ENCODE measurements around the gene UBE2D2.

UBE2D2 gene

DNA sequence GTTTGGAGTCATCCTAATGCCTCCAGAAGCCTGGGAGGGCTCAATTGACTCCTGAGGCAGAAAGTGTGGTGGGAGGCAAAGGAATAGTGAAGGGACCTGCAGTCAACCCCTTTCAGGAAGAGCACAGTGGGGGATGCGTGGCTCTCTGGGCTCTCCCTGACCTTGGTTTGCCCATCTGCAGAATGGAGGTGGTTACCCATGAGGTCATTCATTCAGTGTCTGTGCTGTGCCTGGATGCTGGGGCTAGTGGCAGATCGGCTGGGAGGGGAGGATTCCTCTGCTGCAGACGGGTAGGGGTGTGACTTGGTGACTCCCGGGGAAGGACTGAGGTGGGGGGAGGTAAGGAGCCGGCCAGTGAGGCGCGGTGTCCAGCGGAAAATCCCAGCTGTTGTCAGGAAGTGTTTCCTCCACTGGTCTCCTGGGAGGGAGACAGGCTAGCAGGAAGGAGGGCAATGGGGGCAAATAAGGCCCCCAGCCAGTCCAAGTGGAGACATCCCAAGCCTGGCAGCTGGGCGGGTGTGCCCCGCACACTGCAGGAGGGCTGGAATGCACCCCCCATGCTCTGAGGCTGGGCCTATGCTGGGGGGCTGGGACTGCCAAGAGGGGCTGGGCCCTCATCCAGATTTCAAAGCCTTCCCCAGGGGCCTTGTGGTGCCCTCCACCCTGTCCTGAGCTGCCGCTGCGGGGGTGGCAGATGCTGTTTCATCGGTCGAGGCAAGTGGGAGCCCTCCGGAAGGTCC, 98.0 kb downstream of the UBE2D2 start:
- Histone ChIP-seq H3K9ac (ENCODE audit: low read depth, low read length) (no peak overlapping the region), H3K9me3 (ENCODE audit: control insufficient read depth, insufficient read depth, low read length) (no peaks in the 10 kb centered on the region), H3K4me1 (ENCODE audit: insufficient read depth, low read length) (peaks cover 52% of the 10 kb centered on the region), H3K36me3 (ENCODE audit: insufficient read depth, low read length) (no peaks in the 10 kb centered on the region; the same call in 1 of the 2 replicates)

DNA sequence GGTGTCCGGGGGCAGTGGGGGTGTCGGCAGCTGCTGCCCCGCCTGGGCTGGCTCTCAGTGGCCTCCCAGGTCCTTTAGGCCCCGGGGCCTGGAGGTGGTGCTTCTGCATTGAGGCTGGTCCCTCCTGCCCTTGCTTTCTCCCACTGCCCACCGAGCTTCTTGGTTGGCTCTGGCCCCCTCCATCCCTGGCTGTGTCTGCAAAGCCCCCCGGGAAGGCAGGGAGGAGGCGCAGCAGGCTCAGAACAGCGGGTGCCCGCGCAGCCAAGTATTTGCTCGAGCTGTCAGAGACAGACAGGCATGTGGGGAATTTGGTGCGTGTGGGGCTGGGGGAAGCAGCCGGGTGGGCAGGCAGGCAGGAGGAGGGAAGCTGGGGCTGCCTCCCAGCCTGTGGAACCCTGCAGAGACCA, 98.6 kb downstream of the UBE2D2 start:
- Histone ChIP-seq H3K4me1 (ENCODE audit: insufficient read depth, low read length) (peaks cover 50% of the 10 kb centered on the region; the same call in 1 of the 2 replicates), H3K9ac (ENCODE audit: low read depth, low read length) (no peak overlapping the region), H3K9me3 (ENCODE audit: control insufficient read depth, insufficient read depth, low read length) (no peaks in the 10 kb centered on the region)

DNA sequence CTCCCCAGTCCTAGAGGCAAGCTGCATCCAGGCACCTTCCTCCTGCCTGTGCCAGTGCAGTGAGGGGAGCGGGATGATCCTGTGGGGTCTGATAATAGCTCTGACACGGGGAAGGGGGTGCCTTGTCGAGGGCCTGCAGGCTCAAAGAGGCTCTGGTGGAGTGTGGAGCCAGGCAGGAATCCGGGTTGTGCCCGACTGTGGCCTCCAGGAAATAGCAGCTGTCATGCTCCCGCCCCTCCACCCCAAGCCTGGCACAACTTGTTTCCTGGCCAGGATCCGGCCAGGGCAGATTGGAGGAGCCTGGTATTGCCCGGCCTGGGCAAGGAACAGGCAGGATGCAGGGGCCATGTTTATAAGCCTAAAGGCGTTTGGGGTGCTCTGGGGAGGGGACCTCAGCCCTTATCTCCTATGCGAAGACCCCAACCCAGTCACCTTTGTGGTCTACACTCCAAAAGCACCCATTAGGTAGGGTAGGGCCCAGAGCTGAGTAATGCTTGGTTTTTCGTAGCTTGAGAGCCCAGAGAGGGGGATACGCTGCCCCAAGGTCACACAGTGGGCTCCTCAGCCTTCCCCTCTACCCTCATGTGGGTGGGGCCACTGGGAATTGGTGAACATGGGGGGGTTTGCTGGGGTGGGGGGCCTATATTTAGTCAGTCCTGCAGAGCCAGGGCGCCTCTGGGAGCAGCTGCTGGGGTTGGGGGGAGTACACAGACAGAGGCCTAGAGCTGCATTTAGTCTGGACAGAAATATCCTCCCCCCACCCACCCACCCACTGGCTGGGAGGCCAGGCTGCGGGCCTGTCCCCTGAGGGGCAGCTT, 99.2 kb downstream of the UBE2D2 start:
- H3K9me3 ChIP-seq (ENCODE audit: control insufficient read depth, insufficient read depth, low read length): no peaks in the 10 kb centered on the region
- H3K9ac ChIP-seq (ENCODE audit: low read depth, low read length): no peak overlapping the region
- H3K4me1 ChIP-seq (ENCODE audit: insufficient read depth, low read length): peaks cover 49% of the 10 kb centered on the region; the same call in 1 of the 2 replicates
- H3K36me3 ChIP-seq (ENCODE audit: insufficient read depth, low read length): no peaks in the 10 kb centered on the region; the same call in 1 of the 2 replicates

More for the DNA sequence above, 98.6 kb downstream of the UBE2D2 start:
- no peaks in the 10 kb centered on the region; the same call in 1 of the 2 replicates for H3K36me3 ChIP-seq (ENCODE audit: insufficient read depth, low read length)

DNA sequence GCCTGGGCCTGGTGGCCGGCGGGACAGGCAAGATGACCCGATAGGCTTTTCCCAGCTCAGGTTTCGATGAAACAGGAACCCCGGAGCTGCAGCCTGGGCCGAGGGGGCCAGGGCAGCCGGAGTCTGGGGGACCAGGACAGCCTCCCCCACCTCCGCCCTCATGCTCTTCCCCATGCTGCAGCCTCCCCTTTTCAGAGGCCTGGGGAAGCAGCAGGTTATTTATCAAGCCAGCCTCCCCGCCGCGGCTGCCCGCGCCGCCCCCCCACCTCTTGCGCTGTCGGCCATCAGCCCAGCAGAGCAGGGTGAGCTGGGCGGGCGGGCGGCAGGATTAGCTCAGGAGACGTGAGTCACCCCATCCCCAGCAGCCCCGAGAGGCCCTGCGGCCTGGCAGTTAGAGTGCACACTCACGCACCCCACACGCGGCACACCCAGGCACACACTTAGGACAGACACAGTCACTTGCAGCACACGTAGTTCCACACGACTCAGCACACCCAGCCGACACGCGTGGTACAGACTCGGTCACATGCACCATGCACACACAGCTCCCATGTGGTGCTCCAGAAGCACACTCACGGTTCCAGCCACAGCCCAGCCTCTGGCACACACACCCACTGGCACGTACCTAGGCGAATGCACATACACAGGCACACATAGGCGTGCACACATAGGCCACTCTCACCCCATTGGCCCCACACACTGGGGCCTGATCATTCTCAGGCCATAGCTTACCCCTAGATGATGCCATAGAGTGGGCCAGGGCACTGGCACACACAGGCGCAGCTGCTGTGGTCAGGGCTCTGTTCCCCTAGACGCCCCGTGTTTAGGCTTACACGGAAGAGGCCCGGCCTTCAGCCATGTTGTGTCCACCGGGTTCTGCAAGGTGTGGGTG, 100.0 kb downstream of the UBE2D2 start:
- no peak overlapping the region for H3K9ac ChIP-seq (ENCODE audit: low read depth, low read length)
- H3K36me3 ChIP-seq (ENCODE audit: insufficient read depth, low read length): no peaks in the 10 kb centered on the region; the same call in 1 of the 2 replicates
- H3K4me1 ChIP-seq (ENCODE audit: insufficient read depth, low read length): peaks cover 43% of the 10 kb centered on the region; the same call in 1 of the 2 replicates
- no peaks in the 10 kb centered on the region for H3K9me3 ChIP-seq (ENCODE audit: control insufficient read depth, insufficient read depth, low read length)

DNA sequence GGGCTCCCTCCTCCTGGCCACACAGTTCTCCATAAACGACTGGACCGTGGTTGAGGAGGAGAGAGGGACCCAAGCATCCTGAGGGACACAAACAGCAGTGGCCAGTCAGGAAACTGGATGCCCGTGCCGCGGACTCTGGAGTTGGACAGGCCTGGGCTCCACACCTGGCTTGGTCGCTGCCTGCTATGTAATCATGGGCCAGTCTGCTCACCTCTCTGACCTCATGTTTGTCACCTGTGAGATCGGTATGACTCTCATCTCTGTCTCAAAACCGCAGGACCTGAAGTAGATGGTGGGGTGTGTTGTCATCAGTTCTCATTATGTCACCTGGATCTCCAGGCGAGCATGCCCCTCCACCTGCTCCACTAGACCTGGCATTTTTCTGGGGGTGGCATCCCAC, 101.5 kb downstream of the UBE2D2 start:
- Histone ChIP-seq H3K36me3 (ENCODE audit: insufficient read depth, low read length) (no peaks in the 10 kb centered on the region; the same call in 1 of the 2 replicates), H3K9me3 (ENCODE audit: control insufficient read depth, insufficient read depth, low read length) (no peaks in the 10 kb centered on the region), H3K9ac (ENCODE audit: low read depth, low read length) (no peak overlapping the region), H3K4me1 (ENCODE audit: insufficient read depth, low read length) (peaks cover 46% of the 10 kb centered on the region)

DNA sequence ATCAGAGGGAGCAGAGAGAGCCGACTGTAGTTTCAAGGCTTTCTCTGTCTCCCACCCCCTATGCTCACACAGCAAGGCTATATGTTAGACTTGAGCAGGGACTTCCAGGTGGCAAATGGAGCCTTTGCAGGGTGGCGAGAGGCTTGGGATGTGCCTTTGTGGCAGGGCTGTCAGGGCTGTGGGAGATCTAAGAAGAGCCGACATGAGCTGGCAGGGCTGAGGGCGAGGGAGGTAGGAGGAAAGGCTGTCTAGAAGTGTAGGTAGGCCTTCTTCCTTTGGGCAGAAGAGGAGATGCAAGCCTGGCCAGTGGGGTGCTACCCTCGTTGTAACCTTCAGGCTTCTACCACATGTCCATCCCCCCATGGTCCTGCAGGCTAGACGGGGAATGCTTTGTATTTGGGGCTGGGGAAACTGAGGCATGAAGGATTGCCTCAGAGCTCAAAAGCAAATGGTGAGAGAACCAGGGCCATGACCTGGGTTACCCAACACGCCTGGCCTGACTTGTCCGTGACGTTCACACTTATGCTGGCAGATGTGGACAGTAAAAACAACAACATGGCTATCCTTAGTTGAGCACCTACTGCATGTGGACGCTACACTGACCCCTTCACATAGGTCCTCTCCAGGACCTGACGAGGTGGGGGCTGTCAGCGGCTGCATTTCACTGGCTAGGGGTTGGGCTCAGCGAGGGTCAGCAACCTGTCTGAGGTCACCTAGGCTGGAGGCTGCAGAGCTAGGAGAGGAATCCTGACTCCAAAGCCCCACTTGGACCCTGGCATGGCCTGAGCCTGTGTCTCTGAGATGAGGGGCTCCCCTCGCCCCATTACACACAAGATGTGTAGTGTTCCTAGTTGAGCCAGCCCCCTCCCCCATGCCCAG, 102.3 kb downstream of the UBE2D2 start:
- H3K9me3 ChIP-seq (ENCODE audit: control insufficient read depth, insufficient read depth, low read length): no peaks in the 10 kb centered on the region
- peaks cover 44% of the 10 kb centered on the region for H3K4me1 ChIP-seq (ENCODE audit: insufficient read depth, low read length)
- no peaks in the 10 kb centered on the region; the same call in 1 of the 2 replicates for H3K36me3 ChIP-seq (ENCODE audit: insufficient read depth, low read length)
- H3K9ac ChIP-seq (ENCODE audit: low read depth, low read length): no peak overlapping the region

DNA sequence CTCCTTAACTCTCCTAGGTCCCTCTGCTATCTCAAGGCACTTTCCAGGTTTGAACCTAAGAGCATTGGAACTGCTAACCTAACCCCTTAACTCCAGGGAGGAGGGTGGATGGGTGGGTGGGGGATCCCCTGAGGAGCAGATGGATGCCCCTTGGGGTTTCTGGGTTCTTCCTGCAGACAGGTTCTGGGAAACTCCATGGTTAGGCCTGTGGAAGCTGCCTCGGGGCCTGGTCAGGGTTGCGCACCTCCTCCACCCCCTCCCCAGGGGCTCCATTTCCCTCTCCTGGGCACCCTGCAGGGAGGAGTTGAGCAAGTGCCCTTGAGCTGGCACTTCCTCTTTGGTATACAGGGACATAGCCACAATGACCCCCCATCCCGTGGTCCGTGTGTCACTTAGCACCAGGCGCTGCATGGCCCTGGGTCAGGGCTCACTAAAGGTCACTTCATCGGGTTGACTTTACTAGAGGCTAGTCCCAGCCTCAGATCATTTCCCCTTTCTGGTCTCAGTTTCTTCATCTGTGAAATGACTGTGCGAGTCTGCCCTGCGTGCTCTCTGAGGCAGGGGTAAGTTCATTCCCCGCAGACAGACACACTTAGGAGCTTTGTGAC, 103.1 kb downstream of the UBE2D2 start:
- Histone ChIP-seq H3K9ac (ENCODE audit: low read depth, low read length) (no peak overlapping the region), H3K9me3 (ENCODE audit: control insufficient read depth, insufficient read depth, low read length) (no peaks in the 10 kb centered on the region), H3K36me3 (ENCODE audit: insufficient read depth, low read length) (no peaks in the 10 kb centered on the region; the same call in 1 of the 2 replicates), H3K4me1 (ENCODE audit: insufficient read depth, low read length) (peaks cover 44% of the 10 kb centered on the region)

DNA sequence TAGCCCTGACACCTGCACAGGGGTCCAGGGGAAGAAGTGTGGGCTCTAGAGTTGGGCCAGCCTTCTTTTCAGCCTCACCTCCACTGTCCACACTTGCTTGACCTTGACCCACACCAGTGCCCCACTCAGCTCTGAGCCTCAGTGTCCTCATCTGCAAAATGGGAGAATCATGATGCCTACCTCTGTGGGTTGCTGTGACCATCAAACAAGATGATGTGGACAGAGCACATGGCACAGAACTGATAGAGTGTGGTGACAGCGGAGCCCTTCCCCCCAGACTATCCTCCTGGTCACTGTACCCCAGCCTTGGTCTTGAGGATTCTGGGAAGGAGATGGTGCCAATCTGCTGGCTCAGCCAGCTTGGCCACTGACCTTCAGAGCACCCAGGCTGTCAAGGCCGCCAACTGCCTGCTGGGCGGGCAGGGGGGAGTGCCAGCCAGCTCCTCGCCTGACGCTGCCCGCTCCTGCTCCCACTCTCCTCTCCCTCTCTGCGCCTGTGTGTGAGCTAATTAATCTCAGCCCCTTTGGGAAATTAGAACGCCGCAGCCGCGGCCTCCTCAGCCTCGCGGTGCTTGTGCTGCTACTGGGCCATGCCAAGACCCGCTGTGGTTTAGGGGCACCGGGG, 103.7 kb downstream of the UBE2D2 start:
- Histone ChIP-seq H3K9me3 (ENCODE audit: control insufficient read depth, insufficient read depth, low read length) (no peaks in the 10 kb centered on the region), H3K36me3 (ENCODE audit: insufficient read depth, low read length) (no peaks in the 10 kb centered on the region; the same call in 1 of the 2 replicates), H3K9ac (ENCODE audit: low read depth, low read length) (no peak overlapping the region), H3K4me1 (ENCODE audit: insufficient read depth, low read length) (peaks cover 44% of the 10 kb centered on the region)

DNA sequence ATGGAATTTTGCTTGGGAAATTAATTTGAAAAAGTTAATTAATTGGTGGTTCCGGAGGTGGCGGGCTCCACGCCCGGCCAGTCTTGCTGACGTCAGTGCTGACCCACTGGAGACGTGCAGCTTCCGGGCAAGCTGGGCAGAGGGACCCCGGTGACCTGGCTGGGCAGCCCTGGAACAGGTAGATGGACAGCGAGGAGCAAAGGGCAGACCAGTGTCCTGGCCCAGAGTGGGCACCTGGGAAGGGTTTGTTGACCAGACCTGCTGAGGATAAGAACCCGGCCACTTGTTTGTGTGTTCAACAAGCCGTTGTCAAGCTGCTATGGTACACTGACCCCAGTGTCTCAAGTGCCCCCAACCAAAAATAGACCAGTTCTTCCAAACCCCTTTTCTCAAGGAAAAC, 104.5 kb downstream of the UBE2D2 start:
- Histone ChIP-seq H3K9me3 (ENCODE audit: control insufficient read depth, insufficient read depth, low read length) (no peaks in the 10 kb centered on the region), H3K4me1 (ENCODE audit: insufficient read depth, low read length) (peaks cover 46% of the 10 kb centered on the region), H3K9ac (ENCODE audit: low read depth, low read length) (no peak overlapping the region), H3K36me3 (ENCODE audit: insufficient read depth, low read length) (no peaks in the 10 kb centered on the region; the same call in 1 of the 2 replicates)

DNA sequence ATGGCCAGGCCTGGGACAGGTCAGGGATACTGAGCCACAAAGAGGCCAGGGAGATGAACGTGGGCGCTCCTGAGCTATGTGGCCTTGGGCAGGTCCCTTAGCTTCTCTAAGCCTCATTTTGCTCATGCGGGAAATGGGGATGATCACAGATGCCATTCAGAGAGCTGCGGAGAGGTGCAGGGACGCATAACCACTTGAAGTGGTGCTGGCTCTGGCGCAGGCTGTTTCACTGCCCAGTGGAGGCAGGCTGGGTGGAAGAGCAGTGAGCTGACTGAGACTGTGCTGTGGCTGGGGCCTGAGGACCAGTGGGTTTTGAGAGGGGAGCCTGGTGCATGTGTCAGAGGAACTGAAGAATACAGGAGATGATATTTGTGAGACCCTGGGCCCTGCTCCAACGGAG, 105.4 kb downstream of the UBE2D2 start:
- Histone ChIP-seq H3K36me3 (ENCODE audit: insufficient read depth, low read length) (no peaks in the 10 kb centered on the region), H3K9ac (ENCODE audit: low read depth, low read length) (no peak overlapping the region), H3K4me1 (ENCODE audit: insufficient read depth, low read length) (peaks cover 45% of the 10 kb centered on the region), H3K9me3 (ENCODE audit: control insufficient read depth, insufficient read depth, low read length) (no peaks in the 10 kb centered on the region)

DNA sequence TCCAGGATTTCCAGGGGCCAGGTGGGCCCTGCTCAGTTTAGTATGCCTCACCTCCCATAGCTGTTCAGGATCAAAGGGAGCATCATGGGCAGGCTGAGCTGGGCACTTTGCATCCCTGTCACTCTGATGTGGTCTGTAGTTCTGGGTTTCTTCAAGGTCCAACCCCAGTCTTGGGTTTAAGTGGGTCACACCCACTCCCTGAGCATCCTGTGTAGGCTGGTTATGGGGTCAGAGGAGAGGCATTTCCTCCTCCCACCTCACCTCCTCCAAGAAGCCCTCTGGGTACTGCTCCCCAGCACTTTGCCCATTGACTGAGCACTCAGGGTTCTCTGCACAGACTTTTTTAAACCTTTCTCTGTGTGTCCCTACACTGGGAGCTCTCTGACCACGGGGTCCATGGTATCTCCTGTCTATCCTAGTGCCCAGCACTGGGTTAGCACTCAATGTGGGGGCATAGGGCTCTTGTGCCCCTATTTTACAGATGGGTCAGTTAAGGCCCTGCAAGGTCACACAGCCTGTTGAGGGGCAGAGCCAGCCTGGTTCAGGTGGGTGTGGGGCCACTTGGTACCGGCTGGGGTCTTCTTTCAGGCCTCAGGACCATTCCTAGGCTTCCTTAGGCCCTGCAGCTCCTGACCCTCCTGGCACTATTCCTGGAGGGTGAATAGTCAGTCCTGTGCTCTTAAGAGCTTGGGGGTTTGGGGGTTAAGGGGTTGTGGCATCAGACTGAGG, 106.0 kb downstream of the UBE2D2 start:
- H3K9me3 ChIP-seq (ENCODE audit: control insufficient read depth, insufficient read depth, low read length): no peaks in the 10 kb centered on the region
- H3K9ac ChIP-seq (ENCODE audit: low read depth, low read length): no peak overlapping the region
- H3K36me3 ChIP-seq (ENCODE audit: insufficient read depth, low read length): no peaks in the 10 kb centered on the region
- peaks cover 48% of the 10 kb centered on the region for H3K4me1 ChIP-seq (ENCODE audit: insufficient read depth, low read length)

DNA sequence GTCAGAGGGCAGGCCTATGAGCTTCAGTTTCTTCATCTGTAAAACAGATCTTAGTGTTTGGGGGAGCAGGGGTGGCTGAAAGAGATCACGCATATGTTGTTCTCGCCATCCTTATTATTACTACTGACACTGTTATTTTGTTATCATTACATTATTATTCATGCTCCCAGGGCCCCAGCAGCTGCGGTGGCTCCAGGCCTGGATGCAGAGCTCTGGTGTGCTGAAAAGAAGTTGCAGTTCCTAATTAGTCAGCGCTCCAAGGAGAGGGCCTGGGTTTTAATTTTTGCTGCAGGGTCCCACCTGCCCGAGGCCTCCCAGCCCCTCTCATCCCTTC, 106.6 kb downstream of the UBE2D2 start:
- no peaks in the 10 kb centered on the region for H3K9me3 ChIP-seq (ENCODE audit: control insufficient read depth, insufficient read depth, low read length)
- no peaks in the 10 kb centered on the region for H3K36me3 ChIP-seq (ENCODE audit: insufficient read depth, low read length)
- H3K4me1 ChIP-seq (ENCODE audit: insufficient read depth, low read length): peaks cover 51% of the 10 kb centered on the region
- no peak overlapping the region for H3K9ac ChIP-seq (ENCODE audit: low read depth, low read length)

Data from ES-I3 (cell line).